DOHH2 (cell line): ENCODE measurements around the gene S100A3.

Experiments used
- EZH2phosphoT487 ChIP-seq: fragments of 200-600 bp; sonication (generic); IDR thresholded peaks from 2 replicates; pipeline ENCODE4 v1.6.1; 2017; ENCODE audit warnings: borderline replicate concordance, mild to moderate bottlenecking, antibody characterized with exemption, low read length, moderate library complexity, mixed read lengths
- TF ChIP-seq, protein P1 (sequence below): fragments of 200-600 bp; sonication (generic); IDR thresholded peaks from one replicate; pipeline ENCODE4 v1.5.1; 2014; ENCODE audit warnings: antibody characterized with exemption, mild to moderate bottlenecking, low read depth, low read length; ENCODE audit not compliant: poor library complexity, severe bottlenecking

DNA sequence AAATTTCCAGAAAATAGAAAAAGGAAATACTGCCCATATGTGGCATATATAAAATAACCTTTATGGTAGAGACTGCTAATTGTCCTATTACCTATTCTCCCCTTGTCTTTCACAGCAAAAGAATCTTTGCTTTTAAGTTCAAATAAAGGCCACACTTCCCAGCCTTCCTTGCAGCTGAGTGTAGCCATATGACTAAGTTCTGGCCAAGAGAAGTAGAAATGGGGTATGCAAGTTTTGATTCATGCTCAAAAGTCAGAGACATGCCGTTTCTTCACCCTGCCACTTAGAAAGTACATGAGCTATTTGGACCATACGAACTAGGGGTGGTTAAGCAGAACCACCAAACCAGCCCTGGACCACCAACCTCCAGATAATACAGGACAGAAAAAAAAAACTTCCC is 34.9 kb upstream of the S100A3 start:
- TF ChIP-seq, protein P1, sequence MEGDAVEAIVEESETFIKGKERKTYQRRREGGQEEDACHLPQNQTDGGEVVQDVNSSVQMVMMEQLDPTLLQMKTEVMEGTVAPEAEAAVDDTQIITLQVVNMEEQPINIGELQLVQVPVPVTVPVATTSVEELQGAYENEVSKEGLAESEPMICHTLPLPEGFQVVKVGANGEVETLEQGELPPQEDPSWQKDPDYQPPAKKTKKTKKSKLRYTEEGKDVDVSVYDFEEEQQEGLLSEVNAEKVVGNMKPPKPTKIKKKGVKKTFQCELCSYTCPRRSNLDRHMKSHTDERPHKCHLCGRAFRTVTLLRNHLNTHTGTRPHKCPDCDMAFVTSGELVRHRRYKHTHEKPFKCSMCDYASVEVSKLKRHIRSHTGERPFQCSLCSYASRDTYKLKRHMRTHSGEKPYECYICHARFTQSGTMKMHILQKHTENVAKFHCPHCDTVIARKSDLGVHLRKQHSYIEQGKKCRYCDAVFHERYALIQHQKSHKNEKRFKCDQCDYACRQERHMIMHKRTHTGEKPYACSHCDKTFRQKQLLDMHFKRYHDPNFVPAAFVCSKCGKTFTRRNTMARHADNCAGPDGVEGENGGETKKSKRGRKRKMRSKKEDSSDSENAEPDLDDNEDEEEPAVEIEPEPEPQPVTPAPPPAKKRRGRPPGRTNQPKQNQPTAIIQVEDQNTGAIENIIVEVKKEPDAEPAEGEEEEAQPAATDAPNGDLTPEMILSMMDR = no peak
- no peak for TF ChIP-seq EZH2phosphoT487
